HG03432 (cell line): Measurements from ENCODE around the gene LRRC56.

Experiments used
- ATAC-seq: cut with Tn5 transposase; IDR thresholded peaks from one replicate; pipeline ENCODE4 v1.9.1; 2021; ENCODE audit warnings: mild to moderate bottlenecking, moderate library complexity; ENCODE audit not compliant: unreplicated experiment

Gene LRRC56

GRCh38 chr11:537622-538430 lies 499 bp downstream of the LRRC56 start:
- no peak for ATAC-seq

- no peak for ATAC-seq
Observed at GRCh38 chr11:538431-539051, 1.2 kb downstream of the LRRC56 start.

- ATAC-seq: no peak
Observed at GRCh38 chr11:539971-540481, 2.7 kb downstream of the LRRC56 start.

- ATAC-seq: no peak
Observed at GRCh38 chr11:540583-541432, 3.5 kb downstream of the LRRC56 start.

GRCh38 chr11:541433-541885 lies 4.1 kb downstream of the LRRC56 start:
- no peak for ATAC-seq

- ATAC-seq: no peak
Observed at GRCh38 chr11:544817-545166, 7.5 kb downstream of the LRRC56 start.

- ATAC-seq: no peak
Observed at GRCh38 chr11:545171-545570, 7.8 kb downstream of the LRRC56 start.

GRCh38 chr11:548700-549603 lies 11.6 kb downstream of the LRRC56 start:
- no peak for ATAC-seq

GRCh38 chr11:550021-550745 lies 12.9 kb downstream of the LRRC56 start:
- ATAC-seq: no peak

GRCh38 chr11:550746-551085 lies 13.4 kb downstream of the LRRC56 start:
- no peak for ATAC-seq

- ATAC-seq: no peak
Observed at GRCh38 chr11:551131-551530, 13.8 kb downstream of the LRRC56 start.

- ATAC-seq: no peak
Observed at GRCh38 chr11:551596-551995, 14.3 kb downstream of the LRRC56 start.

GRCh38 chr11:553083-553987 lies 16.0 kb downstream of the LRRC56 start:
- no peak for ATAC-seq

GRCh38 chr11:553988-554340 lies 16.6 kb downstream of the LRRC56 start:
- ATAC-seq: no peak

- ATAC-seq: peak; percentile 59
Observed at GRCh38 chr11:554428-555226, 17.3 kb downstream of the LRRC56 start.

GRCh38 chr11:555227-555779 lies 18.0 kb downstream of the LRRC56 start:
- no peak for ATAC-seq

GRCh38 chr11:555780-556661 lies 18.7 kb downstream of the LRRC56 start:
- no peak for ATAC-seq
